Mucosa of descending colon (tissue), 3 donors: ENCODE measurements around the gene KIAA0825. TPM values are rescaled to one million over a fixed set of nuclear protein-coding genes. Genes with fewer than 3 reads are reported as not detected.

Experiments
- ATAC-seq: fragments of 200-7000 bp; cut with Tn5 transposase; one replicate; pipeline ENCODE4 v1.9.1; 2020; ENCODE audit warnings: mild to moderate bottlenecking, moderate library complexity
- DNase-seq, 3 donors: peaks; one replicate each; pipeline ENCODE4 v3.0.0-alpha.2; 2020
- H3K36me3 ChIP-seq: fragments of 200-600 bp; one replicate; pipeline ENCODE4 v1.8.0; 2021; ENCODE audit warnings: low read depth, mild to moderate bottlenecking
- H3K4me1 ChIP-seq: fragments of 200-600 bp; one replicate; pipeline ENCODE4 v1.8.0; 2021; ENCODE audit warnings: low read depth, mild to moderate bottlenecking
- H3K4me3 ChIP-seq: fragments of 200-600 bp; one replicate; pipeline ENCODE4 v1.8.0; 2021; ENCODE audit warnings: mild to moderate bottlenecking
- H3K9me3 ChIP-seq: fragments of 200-600 bp; one replicate; pipeline ENCODE4 v1.8.0; 2021; ENCODE audit warnings: mild to moderate bottlenecking
- CTCF ChIP-seq: fragments of 200-600 bp; IDR thresholded peaks from one replicate; pipeline ENCODE4 v1.8.0; 2022; ENCODE audit warnings: antibody characterized with exemption, mild to moderate bottlenecking
- intact Hi-C, 2 donors: fragments of 100-400 bp; cut with DNase I in 1 of 2; cut with micrococcal nuclease in 1 of 2; formaldehyde crosslinking; loops; one replicate each; pipeline versions ENCODE4 v1.11.0 to v1.11.1; 2022; cut with DNase I, micrococcal nuclease
- total RNA-seq, 3 donors: library from RNA; stranded (reverse); fragmentation: NEBNext Ultra II Directional in 2 of 3; extraction: Animal tissue kit (Norgen Biotek cat#: 25700) in 2 of 3; gene quantifications; one replicate each; pipeline versions ENCODE4 v1.2.1 to v1.2.4, GENCODE V29; 2021 to 2023
- donor health status: DM: no; HTN: no; CAD: no; lungs with moderate emphysema.
- donor health status: DM: no; HTN: no; CAD: no.
- donor health status: DM: no; HTN: yes; CAD: no.

KIAA0825 gene
- total RNA-seq, 3 donors from 2014 or later: 2.6 to 3.6 (median 3.1) TPM

- Histone ChIP-seq H3K4me1 (peaks cover 17% of the 10 kb centered on the region), H3K4me3 (no peak overlapping the region), H3K36me3 (no peaks in the 10 kb centered on the region), H3K9me3 (no peaks in the 10 kb centered on the region)
- ATAC-seq: no peak
- intact Hi-C loops: no loop called here
- no peak for DNase-seq
- TF ChIP-seq CTCF: no peak
Measured at GRCh38 chr5:94615862-94616261, 2.5 kb downstream of the KIAA0825 start.

GRCh38 chr5:94614156-94614805 is 4.1 kb downstream of the KIAA0825 start:
- intact Hi-C loops: no loop called here

GRCh38 chr5:94613583-94613982 is 4.8 kb downstream of the KIAA0825 start:
- H3K4me3 ChIP-seq: no peak overlapping the region
- intact Hi-C loops: no loop called here
- DNase-seq (peak in 1 of 3 donors; percentile 40), ATAC-seq (no peak)
- H3K4me1 ChIP-seq: peaks cover 7% of the 10 kb centered on the region
- no peaks in the 10 kb centered on the region for H3K36me3 ChIP-seq
- no peak for TF ChIP-seq CTCF
- H3K9me3 ChIP-seq: no peaks in the 10 kb centered on the region

More at GRCh38 chr5:94614156-94614805, 4.1 kb downstream of the KIAA0825 start:
- TF ChIP-seq CTCF: no peak
- peaks cover 12% of the 10 kb centered on the region for H3K4me1 ChIP-seq
- H3K4me3 ChIP-seq: no peak overlapping the region
- ATAC-seq (no peak), DNase-seq (no peak)
- H3K36me3 ChIP-seq: no peaks in the 10 kb centered on the region
- H3K9me3 ChIP-seq: no peaks in the 10 kb centered on the region

- Histone ChIP-seq H3K9me3 (no peaks in the 10 kb centered on the region), H3K4me3 (no peak overlapping the region), H3K4me1 (no peaks in the 10 kb centered on the region), H3K36me3 (no peaks in the 10 kb centered on the region)
- no peak for TF ChIP-seq CTCF
- DNase-seq (no peak), ATAC-seq (no peak)
- intact Hi-C loops: no loop called here
Measured at GRCh38 chr5:94595281-94595840, 23.0 kb downstream of the KIAA0825 start.

GRCh38 chr5:94577466-94578245 is 40.7 kb downstream of the KIAA0825 start:
- Histone ChIP-seq H3K36me3 (no peaks in the 10 kb centered on the region), H3K4me1 (no peaks in the 10 kb centered on the region), H3K9me3 (no peaks in the 10 kb centered on the region), H3K4me3 (no peak overlapping the region)
- ATAC-seq: peak; percentile 42
- intact Hi-C loops: no loop called here
- DNase-seq: no peak
- no peak for TF ChIP-seq CTCF
